ENCODE data around the gene PACC1.
A peak's percentile ranks its signal among the peaks of the same experiment; 100 is the strongest.
"Not testable (repeated sequence)": the region's sequence is repeated elsewhere in the genome, so short reads cannot be mapped to it uniquely, and the experiment has no call there.

Gene PACC1

DNA sequence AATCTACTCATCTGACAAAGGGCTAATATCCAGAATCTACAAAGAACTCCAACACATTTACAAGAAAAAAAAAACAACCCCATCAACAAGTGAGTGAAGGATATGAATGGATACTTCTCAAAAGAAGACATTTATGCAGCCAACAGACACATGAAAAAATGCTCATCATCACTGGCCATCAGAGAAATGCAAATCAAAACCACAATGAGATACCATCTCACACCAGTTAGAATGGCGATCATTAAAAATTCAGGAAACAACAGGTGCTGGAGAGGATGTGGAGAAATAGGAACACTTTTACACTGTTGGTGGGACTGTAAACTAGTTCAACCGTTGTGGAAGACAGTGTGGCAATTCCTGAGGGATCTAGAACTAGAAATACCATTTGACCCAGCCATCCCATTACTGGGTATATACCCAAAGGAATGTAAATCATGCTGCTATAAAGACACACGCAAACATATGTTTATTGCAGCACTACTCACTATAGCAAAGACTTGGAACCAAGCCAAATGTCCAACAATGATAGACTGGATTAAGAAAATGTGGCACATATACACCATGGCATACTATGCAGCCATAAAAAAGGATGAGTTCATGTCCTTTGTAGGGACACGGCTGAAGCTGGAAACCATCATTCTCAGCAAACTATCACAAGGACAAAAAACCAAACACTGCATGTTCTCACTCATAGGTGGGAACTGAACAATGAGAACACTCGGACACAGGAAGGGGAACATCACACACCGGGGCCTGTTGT is 18.8 kb downstream of the PACC1 start:
- not testable (repeated sequence) for DNase-seq

DNA sequence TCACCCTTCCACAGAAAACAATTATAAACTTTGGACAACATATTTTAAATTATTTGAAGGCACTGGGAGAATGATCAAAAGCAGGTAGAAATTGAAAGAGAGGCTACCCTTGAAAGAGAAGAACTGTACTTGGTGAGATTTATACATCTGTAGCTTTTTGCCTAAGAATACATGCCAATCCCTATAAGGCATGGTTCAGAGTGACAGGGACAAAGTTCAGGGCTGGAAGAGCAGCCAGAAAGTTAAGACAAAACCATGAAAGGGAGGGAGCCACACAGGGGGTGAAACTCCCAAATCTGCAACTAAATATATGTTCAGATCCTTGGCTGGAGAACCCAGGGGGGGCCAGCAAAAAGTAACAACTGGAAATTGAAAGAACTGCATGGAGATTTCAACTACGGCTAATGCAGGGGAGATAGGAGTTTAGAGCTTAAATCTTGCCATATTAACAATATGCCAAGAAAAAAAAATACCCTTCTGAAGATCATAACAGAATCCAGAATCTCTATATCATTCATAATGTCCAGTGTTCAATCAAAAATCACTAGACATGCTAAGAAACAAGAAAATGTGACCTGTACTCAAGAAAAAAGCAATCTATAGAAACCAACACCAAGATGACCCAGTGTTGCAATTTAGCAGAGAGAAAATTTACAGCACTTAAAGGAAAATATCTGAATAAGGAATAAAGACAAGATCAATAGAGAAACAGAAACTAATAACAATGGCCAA is 25.5 kb downstream of the PACC1 start:
- DNase-seq: no peak

DNA sequence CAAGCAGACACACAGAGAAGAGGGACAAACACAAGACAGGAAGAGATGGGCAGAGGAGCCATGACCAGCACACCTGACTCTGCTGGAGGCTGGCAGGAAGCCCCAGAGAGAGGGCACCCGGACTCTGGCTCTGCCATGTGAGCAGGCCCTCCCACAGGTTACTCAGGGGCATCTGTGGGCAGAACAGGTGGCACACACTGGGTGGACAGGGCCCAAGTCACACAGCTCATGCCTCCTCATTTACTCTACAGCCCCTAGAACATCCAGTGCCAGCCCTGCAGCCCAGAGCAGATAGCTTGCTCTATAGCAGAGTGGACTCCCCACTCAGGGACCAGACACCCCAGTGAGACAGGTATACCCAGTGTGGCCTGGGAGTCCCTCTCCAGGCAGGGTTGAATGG is 28.7 kb downstream of the PACC1 start:
- no peak for DNase-seq

DNA sequence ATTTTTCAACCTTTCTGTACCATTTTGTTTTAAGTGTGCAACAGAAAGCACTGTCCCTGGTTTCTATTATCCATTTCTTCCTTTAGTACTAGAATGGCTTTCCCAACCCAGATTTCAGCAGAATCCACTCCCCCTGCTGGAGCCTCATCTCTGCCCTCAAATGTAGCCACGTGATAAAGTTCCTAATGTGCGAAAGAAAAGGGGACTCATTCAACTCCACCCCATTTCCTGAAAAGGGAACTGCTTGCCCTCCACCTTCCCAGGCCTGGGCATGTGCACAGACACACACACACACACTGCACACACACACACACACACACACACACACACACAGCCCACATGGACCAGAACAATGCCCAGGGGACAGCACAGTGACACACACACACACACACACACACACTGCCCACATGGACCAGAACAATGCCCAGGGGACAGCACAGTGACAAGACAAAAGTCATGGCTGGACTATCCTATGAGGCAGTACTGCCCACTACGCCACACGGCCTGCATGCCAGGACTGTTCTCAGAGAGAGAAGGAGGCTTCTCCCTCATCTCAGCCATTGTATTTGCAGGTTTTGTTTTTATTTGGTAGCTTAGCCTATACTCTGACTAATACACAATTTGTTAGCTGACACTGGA is 33.2 kb downstream of the PACC1 start:
- no peak for DNase-seq

DNA sequence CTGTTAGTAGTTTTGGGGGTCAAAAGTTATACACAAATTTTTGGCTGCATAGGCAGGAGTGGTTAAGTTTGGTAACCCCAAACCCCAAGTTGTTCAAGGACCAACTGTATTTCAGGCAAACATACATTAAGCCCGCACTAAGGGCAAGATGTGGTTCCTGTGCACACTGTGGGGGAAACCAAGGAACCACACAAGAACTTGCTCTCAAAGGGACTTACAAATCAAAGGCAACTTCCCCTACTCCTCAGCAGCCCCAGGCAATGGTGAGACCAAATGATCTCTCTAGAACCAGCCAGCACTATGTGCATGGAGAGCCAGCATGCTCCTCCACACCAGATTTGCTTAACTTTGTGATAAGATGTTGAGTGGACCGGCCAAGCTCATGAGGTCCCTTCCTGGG is 35.3 kb downstream of the PACC1 start:
- DNase-seq: no peak

DNA sequence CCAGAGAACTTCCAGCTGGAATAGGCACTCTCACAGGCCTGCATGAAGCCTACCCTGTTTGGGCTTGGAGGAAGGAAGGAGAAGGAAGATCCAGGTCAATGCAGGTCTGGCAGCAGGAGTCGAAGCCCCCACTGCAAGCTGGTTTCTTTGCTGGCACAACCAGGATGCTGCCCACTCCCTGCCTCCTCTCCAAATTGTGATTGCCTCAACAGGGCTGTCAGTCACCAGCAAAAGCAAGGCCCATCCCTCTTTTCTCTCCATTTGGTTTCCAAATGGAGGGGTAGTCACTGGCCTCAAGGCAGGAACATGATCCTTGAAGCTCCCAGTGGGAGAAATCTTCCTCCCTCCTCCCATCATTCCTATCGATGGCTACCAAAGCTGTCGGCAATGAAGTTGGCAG is 37.0 kb downstream of the PACC1 start:
- no peak for DNase-seq

DNA sequence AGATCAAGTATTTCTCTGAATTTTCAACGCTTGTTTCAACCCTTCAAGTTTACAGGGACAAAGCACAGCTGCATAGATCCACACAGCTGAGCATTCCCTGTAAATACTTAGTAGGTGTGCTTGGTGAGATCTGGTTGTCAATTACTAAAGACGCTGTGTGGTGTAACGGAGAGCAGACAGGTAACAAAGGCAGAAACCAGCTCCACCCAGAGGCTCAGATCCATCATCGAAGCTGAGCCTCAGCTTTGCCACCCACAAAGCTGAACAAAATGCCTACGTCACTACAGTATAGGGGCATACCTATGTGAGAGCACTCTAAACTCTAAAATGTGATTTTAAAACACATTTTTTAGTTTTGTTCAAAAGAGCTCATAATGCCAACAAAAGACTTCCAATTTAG is 38.7 kb downstream of the PACC1 start:
- no peak for DNase-seq

DNA sequence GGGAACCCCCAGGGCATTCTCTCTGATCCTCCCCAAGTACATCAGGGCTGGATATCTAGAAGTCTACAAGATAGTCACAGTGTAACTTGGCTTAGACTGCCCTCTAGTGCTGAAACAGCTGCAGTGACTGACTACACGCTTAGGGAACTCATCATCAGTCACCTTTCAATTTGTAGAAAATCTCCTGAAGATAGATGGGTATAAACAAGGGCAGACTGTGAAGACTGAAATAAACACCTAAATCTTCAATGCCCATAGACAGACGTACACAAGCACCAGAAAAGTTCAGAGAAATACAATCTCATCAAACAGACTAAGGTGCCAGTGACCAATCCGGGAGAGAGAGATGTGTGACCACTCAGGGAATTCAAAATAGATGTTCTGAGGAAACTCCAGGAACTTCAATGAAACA is 46.6 kb downstream of the PACC1 start:
- peak; percentile 38 for DNase-seq

DNA sequence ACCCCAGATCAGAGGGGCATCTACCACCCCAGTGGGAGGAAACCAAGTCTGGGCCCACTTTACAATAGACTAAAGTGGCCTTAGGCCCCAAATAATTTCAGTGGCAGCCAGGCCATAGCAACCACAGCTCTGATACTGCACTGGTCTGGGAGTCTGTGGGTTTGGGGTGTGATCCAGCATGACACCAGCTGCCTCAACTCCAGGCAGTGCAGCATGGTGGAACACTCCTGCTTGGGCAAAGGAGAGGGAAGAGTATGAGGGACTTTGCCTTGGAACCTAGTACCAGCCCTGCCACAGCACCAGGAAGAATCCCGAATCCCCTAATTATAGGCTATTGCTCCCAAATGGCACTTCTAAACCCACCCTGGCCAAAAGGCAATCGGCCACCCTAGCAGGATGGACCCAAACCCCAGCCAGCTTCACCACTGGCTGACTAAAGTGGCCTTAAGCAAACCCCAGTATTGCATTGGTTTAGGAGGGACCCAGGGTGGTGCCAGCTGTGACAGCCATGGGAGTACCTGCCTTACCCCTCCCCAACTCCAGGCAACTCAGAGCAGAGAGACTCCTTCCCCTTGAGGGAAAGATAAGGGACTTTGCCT is 47.1 kb downstream of the PACC1 start:
- no peak for DNase-seq

DNA sequence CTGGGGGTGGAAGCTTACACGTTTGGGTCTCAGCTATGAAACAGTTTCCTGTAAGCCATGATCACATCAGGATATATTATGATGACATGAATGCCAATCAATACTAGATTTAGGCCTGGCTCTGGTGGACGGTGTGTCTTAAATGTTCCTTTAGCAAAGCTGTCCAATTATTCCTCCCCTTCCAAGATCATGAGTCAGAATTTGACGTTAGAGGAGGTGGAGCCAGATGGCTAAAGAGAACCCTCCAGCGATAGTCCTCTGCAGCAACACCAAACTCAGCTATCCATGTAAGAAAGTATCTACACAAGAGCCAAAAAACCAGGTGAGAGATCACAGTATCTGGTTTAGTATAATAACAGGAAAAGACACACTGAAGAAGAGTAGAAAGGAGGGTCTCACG is 47.8 kb downstream of the PACC1 start:
- DNase-seq: no peak

DNA sequence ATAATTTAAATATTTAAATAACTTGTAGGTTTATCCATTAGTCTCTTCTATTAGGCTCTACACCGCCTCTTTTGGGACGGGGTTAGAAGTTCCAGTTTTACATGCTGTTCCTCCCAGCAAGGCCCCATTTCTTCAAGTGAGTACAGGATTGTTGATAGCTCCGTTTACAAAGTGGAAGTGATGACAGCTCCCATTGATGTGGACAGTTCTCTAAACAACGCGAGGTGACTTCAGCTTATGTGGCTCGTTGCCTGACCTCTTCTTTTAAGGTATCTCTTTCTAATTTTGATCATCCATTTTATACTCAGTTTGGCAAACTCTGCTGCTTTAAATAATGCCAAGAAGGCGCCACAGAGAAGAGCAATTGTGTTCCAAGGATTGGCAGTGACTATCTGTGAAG is 49.7 kb downstream of the PACC1 start:
- DNase-seq: no peak

DNA sequence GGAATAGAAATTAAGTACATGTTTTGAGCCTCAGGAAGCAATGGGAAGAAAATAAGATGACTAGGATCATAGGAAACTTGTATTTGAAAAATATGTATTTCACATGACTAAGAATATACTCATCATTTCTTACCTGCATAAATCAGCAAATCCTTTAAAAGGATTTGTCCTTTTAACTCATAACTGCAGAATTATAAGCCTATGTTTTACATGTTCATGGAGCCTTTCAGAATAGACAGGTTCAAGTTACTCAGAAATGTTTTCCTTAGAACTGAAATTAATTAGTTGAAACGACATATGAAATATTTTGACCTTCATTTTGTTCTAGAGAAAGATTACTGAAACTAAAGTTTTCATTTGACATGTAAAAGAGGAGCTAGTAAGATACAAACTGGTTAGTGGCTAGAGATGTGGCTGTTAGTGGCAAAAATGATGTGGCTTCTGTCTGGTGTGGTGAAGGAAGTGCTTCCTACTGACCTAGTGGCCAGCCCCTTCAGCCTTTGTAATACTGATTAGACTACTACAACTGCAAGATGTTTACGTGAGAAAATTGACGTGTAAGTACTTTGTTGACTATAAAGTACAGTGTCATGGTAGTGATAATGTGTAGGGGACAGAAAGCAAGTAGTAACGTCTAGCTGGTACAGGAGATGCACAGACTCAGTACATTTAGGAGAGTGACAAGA is 54.7 kb downstream of the PACC1 start:
- DNase-seq: no peak

DNA sequence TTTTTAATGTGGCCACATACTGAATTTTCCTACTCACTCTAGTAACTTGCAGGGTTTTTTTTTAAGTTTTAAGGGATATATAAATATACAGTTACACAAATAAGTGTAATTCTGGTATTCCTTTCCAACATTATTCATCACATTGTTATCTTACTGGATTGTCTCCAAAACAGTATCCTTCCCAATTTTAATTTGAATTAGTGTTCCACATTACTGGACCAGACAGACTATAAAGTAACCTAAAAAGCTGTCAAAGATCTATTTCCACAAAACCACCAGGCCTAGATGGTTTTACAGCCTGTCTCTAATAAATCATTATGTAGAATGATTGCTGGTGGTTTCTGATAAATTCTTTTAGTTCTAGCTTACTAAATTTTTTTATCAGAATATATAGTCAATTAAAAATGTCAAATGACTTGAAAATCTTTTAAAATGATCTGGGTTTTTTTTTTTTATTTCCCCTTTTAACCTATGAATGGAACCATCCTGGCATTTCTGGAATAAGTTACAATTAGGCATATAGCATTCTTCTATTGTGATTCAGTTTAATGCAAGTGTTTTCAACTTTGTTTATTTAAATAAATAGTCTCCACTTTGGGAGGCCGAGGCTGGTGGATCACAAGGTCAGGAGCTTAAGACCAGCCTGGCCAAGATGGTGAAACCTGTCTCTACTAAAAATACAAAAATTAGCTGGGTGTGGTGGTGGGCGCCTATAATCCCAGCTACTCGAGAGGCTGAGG is 59.3 kb downstream of the PACC1 start:
- no peak for DNase-seq

DNA sequence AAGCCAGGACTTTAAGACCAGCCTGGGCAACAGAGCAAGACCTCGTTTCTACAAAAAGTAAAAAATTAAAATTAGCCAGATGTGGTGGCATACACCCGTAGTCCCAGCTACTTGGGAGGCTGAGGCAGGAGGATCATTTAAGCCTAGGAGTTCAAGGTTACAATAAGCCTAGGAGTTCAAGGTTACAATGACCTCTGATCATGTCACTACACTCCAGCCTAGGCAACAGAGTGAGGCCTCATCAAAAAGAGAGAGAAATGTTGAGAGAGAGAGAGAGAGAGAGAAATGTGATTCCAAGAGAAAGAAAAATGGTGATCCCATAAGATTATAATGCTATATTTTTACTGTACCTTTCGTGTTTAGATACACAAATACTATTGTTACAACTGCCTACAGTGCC is 60.2 kb downstream of the PACC1 start:
- no peak for DNase-seq

DNA sequence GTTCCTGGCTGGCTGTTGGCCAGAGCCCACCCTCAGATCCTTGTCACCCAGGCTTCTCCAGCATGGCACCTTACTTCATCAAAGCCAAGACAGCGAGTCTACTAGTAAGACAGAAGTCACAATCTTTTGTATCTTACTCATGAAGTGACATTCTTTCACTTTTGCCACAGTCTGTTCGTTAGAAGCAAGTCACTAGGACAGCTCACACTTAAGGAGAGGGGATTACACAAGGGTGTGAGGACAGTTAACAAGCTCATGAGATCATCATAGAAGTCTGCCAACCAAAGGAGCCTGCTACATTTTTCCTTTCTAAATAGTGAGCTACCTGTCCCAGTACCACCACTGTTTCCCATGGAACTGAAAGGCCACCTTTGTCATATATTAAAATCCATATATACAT is 61.5 kb downstream of the PACC1 start:
- DNase-seq: no peak

DNA sequence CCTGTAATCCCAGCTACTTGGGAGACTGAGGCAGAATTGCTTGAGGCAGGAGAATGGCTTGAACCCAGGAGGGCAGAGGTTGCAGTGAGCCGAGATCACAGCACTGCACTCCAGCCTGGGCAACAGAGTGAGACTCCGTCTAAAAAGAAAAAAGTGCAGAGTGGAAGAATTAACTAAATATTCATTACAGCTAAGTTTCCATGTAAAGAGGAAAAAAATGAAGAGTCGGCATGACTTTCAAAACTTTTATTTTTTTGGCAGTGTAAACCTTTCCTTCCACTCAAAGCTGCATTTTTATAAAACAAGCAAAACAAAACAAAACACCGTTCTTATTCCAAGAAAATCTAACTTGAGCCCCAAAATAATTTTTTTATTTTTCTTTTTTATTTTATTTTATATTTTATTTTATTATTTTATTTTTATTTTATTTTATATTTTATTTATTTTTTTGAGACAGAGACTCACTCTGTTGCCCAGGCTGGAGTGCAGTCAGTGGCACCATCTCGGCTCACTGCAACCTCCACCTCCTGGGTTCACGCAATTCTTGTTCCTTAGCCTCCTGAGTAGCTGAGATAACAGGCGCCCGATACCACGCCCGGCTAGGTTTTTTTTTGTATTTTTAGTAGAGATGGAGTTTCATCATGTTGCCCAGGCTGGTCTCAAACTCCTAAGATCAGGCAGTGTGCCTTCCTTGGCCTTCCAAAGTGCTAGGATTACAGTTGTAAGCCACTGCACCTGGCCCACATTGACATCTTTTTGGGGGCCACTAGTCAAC is 62.9 kb downstream of the PACC1 start:
- DNase-seq: no peak

DNA sequence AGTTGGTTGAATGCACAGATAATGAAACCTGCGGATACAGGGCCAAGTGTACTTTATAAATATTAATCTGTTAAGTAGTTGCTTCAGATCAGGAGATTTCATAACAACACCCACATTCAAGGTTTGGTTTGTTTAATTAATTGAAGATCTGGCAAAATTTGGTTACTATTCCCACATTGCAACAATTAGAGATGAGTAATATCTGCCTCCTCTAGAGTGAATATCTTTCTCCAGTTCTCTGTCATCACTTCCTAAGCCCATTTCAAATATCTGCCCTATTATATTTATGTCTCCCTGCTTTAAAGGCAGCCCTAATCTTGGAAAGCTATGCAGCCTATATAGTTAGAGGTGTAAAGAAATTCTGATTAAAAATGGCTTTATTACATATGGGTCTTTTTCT is 68.1 kb downstream of the PACC1 start:
- no peak for DNase-seq

DNA sequence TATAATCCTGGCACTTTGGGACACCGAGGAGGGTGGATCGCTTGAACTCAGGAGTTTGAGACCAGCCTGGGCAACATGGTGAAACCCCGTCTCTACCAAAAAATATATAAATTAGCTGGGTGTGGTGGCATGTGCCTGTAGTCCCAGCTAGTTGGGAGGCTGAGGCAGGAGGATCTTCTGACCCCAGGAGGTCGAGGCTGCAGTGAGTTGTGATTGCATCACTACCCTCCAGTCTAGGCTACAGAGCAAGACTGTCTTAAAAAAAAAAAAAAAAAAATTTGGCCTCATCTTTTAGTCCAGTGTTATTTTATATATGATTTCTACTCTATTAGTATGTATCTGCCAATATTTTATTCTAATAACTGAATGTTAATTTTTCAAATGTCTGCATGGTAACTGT is 69.8 kb downstream of the PACC1 start:
- no peak for DNase-seq

DNA sequence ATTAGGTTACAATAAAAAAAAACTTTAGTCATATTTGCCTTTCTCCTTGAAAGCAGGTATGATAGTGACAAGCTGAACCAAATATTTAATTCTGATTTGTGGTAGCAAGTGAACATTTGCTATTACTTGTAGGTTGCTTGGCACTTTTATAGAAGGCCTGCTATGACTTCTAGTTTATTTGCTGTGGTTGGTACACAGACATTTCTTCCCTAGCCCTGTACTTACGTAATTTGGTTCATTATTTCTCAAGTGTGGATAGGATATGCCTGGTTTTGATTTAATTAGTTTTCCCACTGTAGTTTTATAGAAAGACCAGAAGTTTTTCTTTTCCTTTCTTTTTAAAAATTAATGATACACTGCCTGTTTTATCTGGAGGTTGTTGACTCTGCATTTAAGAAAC is 73.6 kb downstream of the PACC1 start:
- DNase-seq: no peak

DNA sequence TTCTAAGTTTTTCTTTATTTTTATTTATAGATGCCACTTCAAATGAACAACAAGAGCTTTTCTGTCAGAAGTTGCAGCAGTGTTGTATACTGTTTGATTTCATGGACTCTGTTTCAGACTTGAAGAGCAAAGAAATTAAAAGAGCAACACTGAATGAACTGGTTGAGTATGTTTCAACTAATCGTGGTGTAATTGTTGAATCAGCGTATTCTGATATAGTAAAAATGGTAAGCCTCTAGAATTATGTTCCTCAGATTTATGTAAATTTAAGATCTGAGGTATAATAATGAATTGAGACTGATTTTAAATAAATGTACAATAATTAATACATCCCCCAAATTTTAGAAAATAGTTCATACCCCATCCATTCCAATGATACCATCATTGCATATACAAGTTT is 85.6 kb downstream of the PACC1 start:
- no peak for DNase-seq

DNA sequence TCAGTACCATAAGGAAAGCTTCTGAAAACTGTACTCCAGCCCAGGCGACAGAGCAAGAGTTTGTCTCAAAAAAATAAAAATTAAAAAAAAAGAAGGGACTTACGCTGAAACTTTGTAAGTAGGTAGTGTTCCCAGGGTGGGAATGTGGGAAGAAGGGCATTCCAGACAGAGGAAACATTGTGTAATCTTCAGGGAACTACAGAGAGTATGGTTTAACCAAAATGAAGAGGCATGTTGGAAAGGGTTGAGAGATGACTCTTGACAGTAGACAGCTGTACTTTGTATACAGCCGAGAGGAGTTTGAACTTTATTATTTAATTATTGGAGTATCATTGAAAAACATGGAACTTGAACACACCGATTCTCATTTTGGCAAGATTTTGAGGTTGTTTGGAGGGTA is 86.4 kb downstream of the PACC1 start:
- no peak for DNase-seq

DNA sequence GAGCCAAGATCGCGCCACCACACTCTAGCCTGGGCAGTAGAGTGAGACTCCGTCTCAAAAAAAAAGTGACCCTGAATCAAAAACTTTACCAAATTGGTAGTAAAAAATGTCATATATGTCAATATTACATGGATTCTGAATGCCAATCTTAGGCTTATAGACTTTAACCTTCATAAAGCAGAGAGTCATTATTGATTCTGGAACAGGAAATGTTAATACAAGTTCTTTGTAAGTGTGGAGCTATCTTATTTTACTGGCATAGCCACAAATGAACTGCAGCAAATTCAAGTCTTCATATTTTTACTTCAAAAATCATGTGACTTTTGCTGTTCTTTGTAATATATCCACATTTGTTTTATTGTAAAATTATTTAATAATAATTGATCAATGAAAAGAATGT is 88.1 kb downstream of the PACC1 start:
- no peak for DNase-seq
